Measurements from ENCODE around the gene RFX1. TPM values are rescaled to one million over a fixed set of nuclear protein-coding genes. Genes with fewer than 3 reads are reported as not detected.
"Not testable (repeated sequence)": the region's sequence is repeated elsewhere in the genome, so short reads cannot be mapped to it uniquely, and the experiment has no call there.

RFX1 gene
- total RNA-seq, 1 donor from 2014 or later: 16.1 TPM

DNA sequence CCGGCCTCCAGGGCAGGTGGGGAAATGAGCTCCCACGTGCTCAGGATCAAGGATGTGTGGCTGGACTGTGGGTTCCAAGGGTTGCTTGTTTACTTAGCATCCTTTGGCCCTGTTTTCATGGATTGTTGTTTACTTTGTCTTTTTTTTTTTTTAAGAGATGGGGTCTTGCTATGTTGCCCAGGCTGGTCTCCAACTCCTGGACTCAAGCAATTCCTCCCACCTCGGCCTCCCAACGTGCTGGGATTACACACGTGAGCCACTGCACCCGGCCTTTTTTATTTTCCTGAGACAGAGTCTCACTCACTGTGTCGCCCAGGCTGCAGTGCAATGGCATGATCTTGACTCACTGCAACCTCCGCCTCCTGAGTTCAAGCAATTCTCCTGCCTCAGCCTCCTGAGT is 38.9 kb downstream of the RFX1 start:
- ATAC-seq; DNase-seq (ENCODE audit: low spot score); intact Hi-C loops (cut with DNase I): not testable (repeated sequence)

DNA sequence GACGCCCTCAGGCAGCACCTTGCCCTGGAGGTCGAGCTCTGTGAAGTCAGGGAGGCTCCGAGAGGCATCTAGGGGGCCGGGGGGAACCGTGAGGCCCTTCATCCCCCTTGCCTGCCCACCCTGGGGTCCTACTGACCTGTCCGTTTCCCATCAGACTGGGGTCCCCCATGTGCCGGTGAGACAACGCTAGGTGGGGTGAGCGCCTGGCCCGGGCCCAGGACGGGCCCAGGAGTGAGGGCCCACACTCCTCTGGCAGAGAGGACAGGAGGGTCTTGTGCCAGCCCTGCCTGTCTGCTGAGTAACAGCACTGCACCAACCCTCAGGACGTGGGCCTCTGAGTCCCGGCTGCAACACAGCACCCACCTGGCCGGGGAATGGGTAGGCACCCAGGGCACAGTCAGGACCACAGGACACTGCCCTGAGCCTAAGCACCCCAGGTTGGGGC is 39.4 kb downstream of the RFX1 start:
- intact Hi-C loops (cut with DNase I): no loop called here
- DNase-seq (ENCODE audit: low spot score): no peak
- peak; percentile 8 for ATAC-seq

DNA sequence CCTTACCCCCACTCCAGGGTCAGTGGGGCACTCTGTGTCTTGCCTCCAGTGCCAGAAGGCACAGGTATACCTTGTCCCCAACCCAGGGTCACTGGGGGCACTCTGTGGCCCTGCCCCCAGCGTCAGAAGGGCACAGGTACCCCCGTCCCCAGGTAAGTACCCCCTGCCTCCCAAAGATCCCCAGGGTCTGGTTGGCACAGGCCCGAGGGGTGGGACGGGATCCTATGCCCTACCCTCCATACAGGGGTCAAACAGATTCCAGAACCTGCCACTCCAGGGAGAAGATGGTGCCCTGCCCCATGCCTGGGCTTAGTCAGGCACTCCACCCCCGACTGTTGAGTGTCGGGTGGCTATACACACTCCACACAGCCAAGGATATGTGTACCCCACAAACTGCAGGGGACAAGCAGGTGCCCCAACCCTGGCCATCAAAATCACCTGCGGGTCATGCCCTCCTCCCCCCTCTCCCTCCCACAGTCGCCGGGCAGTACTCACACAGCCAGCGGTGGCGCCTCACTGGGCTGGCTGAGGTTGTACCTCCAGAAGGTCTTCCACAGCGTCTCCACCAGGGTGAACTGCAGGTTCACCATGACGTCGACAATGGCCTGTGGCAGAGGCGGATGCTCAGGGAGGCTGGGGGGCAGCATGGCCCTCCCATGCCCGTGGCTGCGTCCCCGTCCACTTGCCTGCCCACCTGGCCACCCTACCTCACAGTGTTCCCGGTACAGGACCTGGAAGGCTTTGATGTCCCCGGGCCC is 40.0 kb downstream of the RFX1 start:
- ATAC-seq (no peak), DNase-seq (ENCODE audit: low spot score) (no peak)
- intact Hi-C loops (cut with DNase I): no loop called here

DNA sequence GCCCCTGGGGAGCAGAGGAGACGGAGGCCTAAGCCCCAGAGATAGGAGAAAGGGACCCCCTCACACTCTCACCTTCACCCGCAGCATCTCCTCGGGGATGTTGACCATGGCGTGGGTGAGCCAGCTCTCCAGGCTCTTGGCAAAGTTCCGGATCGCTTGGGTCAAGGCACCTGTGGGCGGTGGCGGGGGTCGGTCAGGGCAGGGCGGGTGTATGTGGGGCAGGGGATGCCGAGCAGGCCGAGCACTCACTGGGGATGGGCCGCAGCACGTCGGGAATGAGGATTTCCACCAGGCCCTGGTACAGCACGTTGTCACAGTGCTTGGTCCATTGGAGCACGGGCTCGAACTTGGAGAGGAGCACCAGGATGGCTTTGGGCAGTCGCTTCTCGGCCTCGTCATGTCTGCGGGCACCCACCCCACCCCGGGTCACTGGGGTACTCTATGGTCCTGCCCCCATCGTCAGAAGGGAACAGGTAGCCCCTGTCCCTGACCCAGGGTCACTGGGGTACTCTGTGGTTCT is 40.7 kb downstream of the RFX1 start:
- DNase-seq (ENCODE audit: low spot score): no peak

DNA sequence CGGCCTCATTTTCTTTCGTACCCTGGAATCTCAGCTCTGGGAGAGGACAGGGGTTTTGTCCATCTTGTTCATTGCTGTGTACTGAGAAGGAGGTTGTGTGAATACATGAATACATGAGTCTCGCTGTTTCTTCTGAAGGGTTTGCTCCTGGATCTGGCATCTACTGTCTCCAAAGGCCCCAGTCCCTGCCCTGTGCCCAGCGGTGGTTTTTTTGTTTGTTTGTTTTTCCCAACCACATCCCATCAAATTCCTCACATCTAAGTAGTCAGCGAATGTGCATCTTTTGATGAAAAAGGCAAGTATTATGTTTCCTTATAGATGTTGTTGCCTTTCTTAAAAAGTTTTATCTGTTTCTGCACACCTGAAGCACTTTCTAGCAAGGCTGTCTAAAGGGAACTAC is 41.3 kb downstream of the RFX1 start:
- DNase-seq (ENCODE audit: low spot score) (no peak), ATAC-seq (no peak)
- intact Hi-C loops (cut with DNase I): no loop called here

More for the DNA sequence above, 40.7 kb downstream of the RFX1 start:
- no peak for ATAC-seq
- intact Hi-C loops (cut with DNase I): no loop called here

DNA sequence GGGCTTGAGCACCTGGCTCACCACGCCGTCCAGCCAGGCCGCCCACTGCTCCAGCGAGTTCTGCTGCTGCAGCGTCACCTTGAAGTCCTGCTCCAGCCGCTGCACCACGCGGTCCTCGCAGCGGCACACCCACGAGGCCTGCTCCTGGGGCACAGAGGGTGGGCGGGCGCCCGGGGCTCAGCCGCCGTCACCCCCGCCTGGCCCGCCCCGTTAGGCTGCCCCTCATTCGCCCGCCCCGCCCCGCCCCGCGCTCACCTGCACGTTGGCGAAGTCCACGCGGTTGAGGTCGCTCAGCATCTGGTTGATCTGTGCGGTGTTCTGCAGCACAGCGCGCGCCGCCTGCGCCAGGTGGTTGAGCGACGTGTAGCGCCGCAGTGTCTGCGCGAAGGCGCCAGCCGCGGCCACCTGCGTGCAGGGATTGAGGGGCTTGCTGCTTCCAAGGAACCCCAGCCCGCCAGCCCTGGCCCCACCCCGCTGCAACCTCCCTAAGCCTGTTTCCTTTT is 42.5 kb downstream of the RFX1 start:
- DNase-seq (ENCODE audit: low spot score) (no peak), ATAC-seq (no peak)
- intact Hi-C loops (cut with DNase I): no loop called here

DNA sequence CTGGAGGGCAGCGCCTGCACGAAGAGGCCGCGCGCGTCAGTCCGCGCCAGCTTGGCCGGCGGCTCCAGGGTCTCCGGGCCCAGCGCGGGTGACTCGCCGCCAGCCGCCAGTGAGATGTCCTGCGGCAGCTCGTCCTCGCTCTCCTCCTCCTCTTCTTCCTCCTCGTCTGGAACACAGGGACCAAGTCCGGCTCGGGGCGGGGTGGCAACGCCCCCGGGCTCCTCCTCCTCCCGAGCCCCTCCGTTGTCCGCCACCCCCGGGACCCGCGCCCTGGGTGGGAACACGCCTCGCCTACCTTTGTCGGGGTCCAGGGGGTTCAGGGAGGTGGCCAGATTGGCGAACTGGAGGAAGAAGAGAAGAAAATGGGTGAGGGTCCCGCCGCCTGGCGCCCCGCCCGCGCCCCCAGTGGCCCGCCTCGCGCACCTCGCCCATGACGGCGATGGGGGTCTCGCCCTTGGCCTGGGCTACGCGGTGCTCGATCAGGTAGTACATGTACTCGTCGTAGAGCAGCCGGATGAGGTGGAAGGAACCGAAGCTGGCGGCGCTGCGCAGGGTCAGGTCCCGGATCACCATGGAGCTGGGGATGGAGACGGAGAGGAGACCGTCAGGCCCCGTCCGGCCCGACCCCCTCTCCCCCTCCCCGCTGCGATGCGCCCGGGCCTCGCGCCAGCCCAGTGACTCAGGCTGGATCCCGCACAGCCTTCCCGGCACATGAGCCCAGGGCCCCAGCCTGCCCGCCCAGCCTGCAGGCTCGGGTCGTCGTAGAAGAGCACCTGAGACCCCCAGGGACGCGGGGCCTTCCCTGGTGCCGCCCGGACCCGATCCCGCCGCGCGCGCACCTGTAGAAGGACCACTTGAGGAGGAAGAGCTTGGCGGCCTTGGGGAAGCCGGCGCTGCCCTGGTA is 43.2 kb downstream of the RFX1 start:
- intact Hi-C loops (cut with DNase I): no loop called here
- DNase-seq (ENCODE audit: low spot score) (no peak), ATAC-seq (no peak)

DNA sequence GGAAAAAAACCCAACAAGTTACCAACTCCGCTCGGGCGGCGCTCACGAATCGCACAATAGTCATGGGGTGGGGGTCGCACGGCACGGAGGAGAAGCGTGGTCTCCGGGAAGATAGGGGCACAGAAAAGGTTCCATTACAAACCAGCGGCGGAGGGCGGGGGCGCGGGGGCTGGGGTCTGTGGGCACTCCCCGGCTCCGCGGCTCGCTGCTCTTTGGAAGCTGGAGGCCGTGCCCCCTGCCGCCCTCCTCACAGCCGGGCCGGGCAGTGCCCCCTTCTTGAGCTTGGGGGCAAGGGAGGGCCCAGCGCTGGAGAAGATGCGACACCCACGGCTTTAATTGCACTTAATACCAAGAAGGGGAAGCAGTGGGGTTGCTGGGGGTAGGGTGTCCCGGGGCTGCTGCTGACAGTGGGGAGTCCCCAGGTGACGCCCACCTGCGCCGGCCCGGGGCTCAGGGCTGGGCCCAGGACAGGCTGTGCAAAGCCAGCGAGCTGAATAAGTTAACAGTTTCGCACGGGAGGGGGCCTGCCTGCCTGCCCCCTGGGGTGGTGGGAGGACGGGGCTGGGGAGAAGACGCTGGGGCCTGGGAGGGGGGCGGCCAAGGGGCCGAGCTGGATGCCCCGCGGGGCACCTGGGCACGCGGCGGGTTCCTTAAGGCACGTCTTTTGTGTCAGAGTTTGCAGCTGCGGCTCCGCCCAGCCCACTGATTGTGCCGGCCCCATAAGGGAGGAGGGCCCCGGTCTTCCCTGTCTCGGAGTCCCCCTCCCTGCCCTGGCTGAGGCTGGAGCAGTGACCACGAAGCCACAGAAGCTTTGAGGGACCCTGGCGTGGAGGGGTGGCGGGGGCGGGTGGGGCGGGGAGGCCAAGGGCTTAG is 44.1 kb downstream of the RFX1 start:
- ATAC-seq: no peak

DNA sequence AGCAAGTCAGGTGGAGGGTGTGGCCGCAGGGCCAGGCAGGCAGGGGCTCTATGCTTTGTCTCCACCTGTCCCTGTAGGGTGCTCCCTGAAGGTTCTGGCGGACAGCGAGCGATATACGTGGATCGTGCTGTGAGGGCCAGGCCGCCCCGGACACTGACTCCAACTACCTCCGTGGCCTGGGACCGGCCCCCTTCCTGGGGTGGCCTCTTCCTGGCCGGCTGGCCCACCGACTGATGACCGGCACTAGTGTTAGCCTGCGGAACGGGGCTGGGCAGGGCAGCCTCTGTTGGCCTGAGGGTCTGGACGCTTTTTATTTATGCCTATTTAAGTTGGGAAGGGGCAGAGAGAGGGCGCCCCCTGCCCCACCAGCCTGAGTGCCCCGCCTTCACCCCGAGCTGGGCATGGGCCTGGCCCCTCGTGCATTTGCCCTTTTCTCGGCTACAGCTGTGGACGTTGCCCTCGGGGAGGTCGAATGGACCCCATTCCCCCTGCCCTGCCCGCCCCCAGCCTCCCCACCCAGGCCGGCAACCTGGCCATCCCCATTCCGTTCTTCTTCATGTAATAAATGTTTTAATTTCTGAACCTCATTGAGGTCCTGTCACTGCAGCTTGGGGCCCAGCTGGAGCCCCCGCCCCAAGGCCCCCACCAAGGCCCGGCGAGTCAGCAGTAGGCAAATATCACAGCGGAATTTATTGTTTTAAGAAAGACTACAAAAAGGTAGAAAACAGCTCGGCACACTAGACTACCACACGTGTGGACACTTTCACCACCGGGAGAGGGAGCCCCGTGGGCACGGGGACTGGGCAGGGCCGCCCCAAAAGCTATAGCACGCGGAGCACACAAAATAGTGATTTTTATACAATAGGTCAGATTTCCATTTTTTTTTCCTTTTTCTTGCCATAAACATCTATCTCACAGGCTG is 45.0 kb downstream of the RFX1 start:
- intact Hi-C loops (cut with DNase I): no loop called here
- ATAC-seq: peak; percentile 4
- DNase-seq (ENCODE audit: low spot score): no peak

More for the DNA sequence above, 44.1 kb downstream of the RFX1 start:
- no peak for DNase-seq (ENCODE audit: low spot score)
- intact Hi-C loops (cut with DNase I): no loop called here

DNA sequence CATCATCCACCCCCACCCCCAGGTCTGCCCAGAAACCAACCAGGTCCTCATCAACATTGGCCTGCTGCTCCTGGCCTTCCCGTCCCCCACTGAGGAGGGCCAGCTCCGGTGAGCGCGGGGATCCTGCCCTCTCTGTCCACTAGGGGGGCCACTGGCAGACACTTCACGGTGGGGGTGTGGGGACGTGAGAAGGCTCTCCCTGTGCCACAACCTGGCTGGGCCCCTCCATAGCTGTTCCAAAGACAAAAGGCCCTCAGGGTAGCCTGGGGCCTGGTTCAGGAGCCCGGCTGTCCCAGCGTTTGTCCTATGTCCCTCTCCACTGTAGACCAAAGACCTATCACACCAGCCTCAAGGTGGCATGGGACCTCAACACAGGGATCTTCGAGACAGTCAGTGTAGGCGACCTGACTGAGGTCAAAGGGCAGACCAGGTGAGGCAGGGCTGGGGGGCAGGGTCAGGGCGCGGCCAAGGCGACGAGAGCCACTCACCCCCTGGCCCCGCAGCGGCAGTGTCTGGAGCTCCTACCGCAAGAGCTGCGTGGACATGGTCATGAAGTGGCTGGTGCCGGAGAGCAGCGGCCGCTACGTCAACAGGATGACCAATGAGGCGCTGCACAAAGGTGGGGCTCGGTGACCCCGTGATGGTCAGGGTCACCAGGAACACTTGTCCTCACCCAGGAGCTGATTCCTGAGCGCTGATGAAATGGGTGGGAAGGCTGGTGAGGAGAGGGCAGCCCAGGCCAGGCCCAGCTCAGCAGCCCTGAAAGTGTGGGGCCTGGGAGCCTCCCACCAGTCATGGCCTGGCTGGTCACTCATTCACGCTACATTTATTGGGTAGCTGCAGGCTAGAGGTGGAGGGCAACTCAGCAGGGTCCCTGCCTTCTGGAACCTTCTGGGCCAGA is 45.9 kb downstream of the RFX1 start:
- no peak for DNase-seq (ENCODE audit: low spot score)
- peak; percentile 11 for ATAC-seq
- intact Hi-C loops (cut with DNase I): no loop called here

DNA sequence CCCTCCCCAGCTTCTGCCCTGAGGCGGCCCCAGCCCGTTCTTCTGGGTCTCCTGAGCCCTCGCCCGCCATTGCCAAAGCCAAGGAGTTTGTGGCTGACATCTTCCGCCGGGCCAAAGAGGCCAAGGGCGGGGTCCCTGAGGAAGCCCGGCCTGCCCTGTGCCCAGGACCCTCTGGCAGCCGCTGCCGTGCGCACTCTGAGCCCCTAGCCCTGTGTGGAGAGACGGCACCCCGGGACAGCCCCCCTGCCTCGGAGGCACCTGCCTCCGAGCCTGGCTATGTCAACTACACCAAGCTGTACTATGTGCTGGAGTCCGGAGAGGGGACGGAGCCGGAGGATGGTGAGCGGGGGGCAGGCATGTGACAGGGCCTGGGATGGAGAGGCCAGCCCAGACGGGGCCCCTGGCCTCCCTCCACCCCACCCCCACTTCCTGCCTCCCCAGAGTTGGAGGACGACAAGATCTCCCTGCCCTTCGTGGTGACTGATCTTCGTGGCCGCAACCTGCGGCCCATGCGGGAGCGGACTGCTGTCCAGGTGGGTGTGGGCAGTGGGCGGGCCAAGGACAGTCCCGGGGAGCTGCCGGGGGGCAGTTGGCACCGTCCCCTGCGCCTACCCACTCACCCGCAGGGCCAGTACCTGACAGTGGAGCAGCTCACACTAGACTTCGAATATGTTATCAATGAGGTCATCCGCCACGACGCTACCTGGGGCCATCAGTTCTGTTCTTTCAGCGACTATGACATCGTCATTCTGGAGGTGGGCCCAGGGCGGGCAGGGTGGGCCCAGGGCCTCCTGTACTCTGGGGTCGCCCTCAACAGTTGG is 46.8 kb downstream of the RFX1 start:
- no peak for ATAC-seq
- DNase-seq (ENCODE audit: low spot score): no peak
- intact Hi-C loops (cut with DNase I): no loop called here

DNA sequence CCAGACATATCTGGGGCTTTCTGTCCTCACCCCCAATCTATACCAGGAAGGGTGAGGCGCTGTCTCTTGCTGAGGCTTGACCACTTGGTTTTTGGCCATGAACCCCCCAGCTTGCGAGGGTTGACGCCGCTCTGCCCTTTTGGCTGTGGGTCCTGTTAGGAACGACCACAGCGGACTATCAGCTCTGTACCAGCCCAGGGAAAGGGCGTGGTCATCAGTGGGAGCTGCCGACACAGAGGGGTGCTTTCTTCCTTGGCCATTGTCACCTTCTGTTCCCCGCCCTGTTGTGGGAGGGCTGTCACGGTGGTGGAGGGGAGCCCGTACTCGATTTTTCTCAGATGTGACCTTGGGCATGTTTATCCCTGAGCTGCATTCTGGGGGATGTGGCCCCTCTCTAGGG is 48.1 kb downstream of the RFX1 start:
- no peak for DNase-seq (ENCODE audit: low spot score)
- intact Hi-C loops (cut with DNase I): no loop called here
- no peak for ATAC-seq

DNA sequence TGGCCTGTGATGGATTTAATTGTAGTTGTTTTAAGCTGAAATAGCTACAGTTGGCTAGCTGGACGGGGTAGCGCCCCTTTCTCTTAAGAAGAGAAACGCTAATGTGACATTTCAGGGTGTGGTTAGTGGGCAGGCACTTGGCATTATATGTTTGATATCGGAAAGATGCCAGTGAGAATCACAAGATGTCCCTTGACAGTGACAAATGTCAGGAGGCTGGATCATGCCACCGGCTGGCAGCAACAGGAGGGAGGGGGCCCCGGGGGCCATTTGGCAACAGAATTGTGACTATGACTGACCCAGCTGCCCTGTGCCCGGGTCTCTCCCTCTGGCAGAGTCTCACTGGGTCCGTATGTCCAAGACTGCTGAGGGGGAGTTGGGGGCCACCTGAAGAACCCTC is 49.1 kb downstream of the RFX1 start:
- intact Hi-C loops (cut with DNase I): no loop called here
- DNase-seq (ENCODE audit: low spot score): no peak
- ATAC-seq: no peak

DNA sequence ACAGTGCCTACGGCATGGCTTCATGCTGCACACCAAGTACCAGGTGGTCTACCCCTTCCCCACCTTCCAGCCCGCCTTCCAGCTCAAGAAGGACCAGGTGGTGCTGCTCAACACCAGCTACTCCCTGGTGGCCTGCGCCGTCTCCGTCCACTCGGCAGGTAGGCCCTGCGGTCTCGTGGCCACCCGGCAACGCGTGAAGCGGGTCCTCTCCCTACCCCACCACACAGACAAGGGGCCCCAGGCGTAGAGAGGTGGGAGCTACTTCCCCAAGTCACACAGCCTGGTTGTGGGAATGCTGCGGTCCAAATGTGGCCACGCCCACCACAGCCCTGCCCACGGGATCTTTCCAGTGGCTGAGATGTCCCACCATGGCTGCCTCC is 49.8 kb downstream of the RFX1 start:
- DNase-seq (ENCODE audit: low spot score) (no peak), ATAC-seq (no peak)
- intact Hi-C loops (cut with DNase I): no loop called here

DNA sequence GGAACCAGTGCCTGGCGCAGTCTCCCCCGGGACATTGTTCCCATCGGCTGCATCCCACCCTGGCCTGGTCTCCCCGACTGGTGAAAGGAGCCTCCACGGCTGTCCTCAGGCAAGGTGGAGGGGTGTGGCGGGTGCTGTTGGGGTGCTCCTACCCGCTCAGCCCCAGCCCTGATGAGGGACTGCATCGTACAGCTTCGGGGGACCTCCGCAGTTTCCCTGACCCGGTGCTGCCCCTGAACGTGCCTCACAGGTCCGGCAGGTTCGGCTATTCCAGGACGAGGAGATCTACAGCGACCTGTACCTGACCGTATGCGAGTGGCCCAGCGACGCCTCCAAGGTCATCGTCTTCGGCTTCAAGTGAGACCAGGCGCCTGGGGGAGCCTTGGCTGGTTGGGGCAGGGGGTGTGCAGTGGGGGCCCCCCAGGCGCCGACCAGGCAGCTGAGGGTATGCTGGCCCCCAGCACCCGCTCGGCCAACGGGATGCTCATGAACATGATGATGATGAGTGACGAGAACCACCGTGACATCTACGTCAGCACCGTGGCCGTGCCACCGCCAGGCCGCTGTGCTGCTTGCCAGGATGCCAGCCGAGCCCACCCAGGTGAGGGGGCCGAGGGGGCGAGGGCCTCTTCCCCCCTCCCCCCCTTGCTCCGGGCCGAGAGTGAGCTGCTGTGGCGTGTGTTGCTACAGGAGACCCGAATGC is 50.3 kb downstream of the RFX1 start:
- no peak for DNase-seq (ENCODE audit: low spot score)
- intact Hi-C loops (cut with DNase I): no loop called here
- ATAC-seq: no peak

DNA sequence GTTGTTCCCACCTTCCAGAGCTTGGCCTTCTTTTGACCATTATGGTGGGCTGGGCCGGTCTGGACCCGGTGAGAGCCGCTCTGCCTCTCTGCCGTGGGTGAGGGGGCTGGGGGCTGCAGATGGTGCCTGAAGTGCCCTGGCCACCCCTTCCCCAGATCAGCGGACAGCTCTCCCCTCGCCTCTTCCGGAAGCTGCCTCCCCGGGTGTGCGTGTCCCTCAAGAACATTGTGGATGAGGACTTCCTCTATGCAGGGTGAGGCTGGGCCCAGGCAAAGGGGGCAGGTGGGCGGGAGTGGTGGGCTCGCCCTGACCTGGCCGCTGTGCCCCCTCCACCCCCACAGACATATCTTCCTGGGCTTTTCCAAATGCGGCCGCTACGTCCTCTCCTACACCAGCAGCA is 51.9 kb downstream of the RFX1 start:
- DNase-seq (ENCODE audit: low spot score) (no peak), ATAC-seq (no peak)
- intact Hi-C loops (cut with DNase I): no loop called here
